GM23338 (cell line): ENCODE data around the gene CCDC6. TPM values are rescaled to one million over a fixed set of nuclear protein-coding genes. Genes with fewer than 3 reads are reported as not detected.

Experiments used
- CREB1 ChIP-seq: fragments of 250-450 bp; sonication (Bioruptor Pico); IDR thresholded peaks from 2 replicates; pipeline ENCODE4 v1.5.0; 2020; ENCODE audit warnings: low read depth, mild to moderate bottlenecking, moderate library complexity
- CTCF ChIP-seq, 2 experiments: fragments of 200-600 bp in 1 of 2; sonication (generic) in 1 of 2; conservative IDR thresholded peaks; 2 replicates each; pipeline versions ENCODE4 v1.5.1 to v1.6.1; 2016 to 2017; ENCODE audit warnings: antibody characterized with exemption in 2 of 2, low read depth in 2 of 2, mild to moderate bottlenecking in 2 of 2, moderate library complexity in 1 of 2
- ETS1 ChIP-seq: IDR thresholded peaks from 2 replicates; pipeline ENCODE4 v1.6.1; 2016; ENCODE audit warnings: antibody characterized with exemption
- EZH2 ChIP-seq: fragments of 200-600 bp; sonication (generic); IDR thresholded peaks from one replicate; pipeline ENCODE4 v1.8.0; 2017; ENCODE audit warnings: antibody characterized with exemption, mild to moderate bottlenecking, low read depth; ENCODE audit not compliant: unreplicated experiment
- EZH2phosphoT487 ChIP-seq: fragments of 200-600 bp; sonication (generic); IDR thresholded peaks from one replicate; pipeline ENCODE4 v1.8.1; 2018; ENCODE audit warnings: antibody characterized with exemption; ENCODE audit not compliant: unreplicated experiment
- POLR2AphosphoS5 ChIP-seq: IDR thresholded peaks from 2 replicates; pipeline ENCODE4 v1.6.1; 2016; ENCODE audit warnings: antibody characterized with exemption, low read depth
- STAT1 ChIP-seq: IDR thresholded peaks from one replicate; pipeline ENCODE4 v1.6.1; 2016; ENCODE audit warnings: antibody characterized with exemption; ENCODE audit not compliant: unreplicated experiment
- ZNF462 ChIP-seq: fragments of 250-450 bp; sonication (Bioruptor Pico); IDR thresholded peaks from 2 replicates; pipeline ENCODE4 v1.5.0; 2020; ENCODE audit warnings: mild to moderate bottlenecking, moderate library complexity
- polyA plus RNA-seq: library from polyadenylated mRNA; unstranded; fragments of >200 nt; fragmentation: Nextera tagmentation; extraction: Ambion mirVana; gene quantifications from 2 replicates; pipeline ENCODE4 v1.2.1, GENCODE V29; 2016
- total RNA-seq: library from RNA; depleted of rRNA; stranded (reverse); fragments of >200 nt; shearing (Covaris generic); gene quantifications from 2 replicates; pipeline ENCODE4 v1.2.3, GENCODE V29; 2014

The CCDC6 gene
- total and polyA plus RNA-seq, 2 experiments from 2014 or later, result 32.5 to 66.9 TPM

DNA sequence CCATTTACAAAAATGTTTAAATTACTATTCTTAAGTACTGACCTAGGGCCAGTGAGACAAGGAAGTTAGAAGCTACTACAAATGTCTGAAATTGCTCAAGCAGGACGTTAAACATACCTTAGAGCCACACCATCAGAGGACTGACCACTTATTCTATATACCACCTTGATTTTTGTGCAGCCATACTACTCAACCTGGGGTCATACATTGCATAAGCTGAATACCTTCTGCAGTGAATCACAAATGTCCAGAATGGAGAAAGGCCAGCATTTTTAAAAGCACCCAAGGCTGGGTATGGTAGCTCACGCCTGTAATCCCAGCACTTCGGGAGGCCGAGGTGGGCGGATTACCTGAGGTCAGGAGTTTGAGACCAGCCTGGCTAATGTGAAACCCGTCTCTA is 131.9 kb downstream of the CCDC6 start (continued):
- TF ChIP-seq ZNF462 (CRISPR knock-in tag) (no peak), EZH2phosphoT487 (no peak), EZH2 (no peak), ETS1 (no peak), CTCF (conservative IDR thresholded peaks at IDR 0.05; ENCODE audit: low read depth in 2 of 2) (no peak), STAT1 (no peak), CREB1 (CRISPR knock-in tag) (no peak), POLR2AphosphoS5 (no peak)
